Stimulated activated CD8-positive, alpha-beta memory T cell treated with anti-CD3 and anti-CD28 coated beads, Interleukin-4, amount 100 ng/mL, for 24 hours (primary cell): Measurements from ENCODE around the gene SLC18B1.
"Not testable (repeated sequence)": the region's sequence is repeated elsewhere in the genome, so short reads cannot be mapped to it uniquely, and the experiment has no call there.

Experiments
- DNase-seq: peaks from one replicate; pipeline ENCODE4 v3.0.0-alpha.2; 2020; ENCODE audit warnings: low read depth

Gene SLC18B1

GRCh38 chr6:132798869-132799538 lies 567 bp upstream of the SLC18B1 start:
- peak; percentile 53 for DNase-seq

GRCh38 chr6:132795461-132795860 lies 3.0 kb downstream of the SLC18B1 start:
- no peak for DNase-seq

- no peak for DNase-seq
Measured at GRCh38 chr6:132792510-132792909, 5.9 kb downstream of the SLC18B1 start.

- no peak for DNase-seq
Measured at GRCh38 chr6:132790450-132790849, 8.0 kb downstream of the SLC18B1 start.

DNA sequence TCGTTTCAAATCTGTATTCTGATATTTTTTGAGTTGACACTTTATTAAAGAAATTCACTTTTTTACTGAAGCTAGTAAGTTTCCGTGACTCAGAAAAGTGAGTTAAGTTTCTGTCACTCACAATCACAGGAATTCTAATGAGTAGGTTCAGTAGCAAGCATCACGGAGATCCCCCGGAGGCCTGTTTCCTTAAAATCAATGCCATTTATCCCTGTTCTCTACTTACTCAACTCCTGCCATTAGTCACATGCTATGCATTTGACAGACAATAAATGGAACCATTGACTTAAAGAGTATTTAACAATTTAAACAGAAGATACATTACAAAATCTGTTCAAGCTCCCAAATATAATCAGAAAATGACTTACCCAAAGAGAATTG lies 9.1 kb downstream of the SLC18B1 start:
- DNase-seq = no peak

DNA sequence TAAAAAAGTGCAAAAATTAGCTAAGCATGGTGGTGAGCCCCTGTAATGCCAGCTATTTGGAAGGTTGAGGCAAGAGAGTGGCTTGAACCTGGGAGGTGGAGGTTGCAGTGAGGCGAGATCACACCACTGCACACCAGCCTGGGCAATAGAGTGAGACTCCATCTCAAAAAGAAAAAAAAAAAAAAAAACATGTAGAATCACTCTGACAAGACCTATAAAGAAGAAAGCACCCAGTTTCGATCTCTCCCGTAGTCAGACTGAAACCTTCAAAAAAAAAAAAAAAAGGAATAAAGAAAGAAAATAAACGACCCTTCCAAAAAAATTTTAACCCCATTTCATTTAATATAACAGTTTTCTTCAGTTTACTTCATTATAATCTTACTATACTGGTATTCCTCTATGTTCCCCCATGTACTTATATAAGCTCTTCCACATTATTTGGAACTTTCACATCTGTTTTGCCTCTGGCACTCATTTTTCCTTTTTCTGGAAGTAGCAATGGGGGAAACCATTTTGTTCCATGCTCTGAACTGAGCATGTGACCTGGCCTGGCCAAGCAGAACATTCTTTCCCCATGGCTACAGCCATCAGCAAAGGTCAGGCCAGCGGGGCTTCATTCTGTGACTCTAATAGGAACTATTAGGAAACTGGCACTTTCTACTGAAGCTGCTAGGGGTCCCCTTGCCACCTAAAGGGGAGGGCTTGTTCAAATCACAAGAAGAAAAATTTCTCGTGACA lies 9.6 kb downstream of the SLC18B1 start:
- no peak for DNase-seq

DNA sequence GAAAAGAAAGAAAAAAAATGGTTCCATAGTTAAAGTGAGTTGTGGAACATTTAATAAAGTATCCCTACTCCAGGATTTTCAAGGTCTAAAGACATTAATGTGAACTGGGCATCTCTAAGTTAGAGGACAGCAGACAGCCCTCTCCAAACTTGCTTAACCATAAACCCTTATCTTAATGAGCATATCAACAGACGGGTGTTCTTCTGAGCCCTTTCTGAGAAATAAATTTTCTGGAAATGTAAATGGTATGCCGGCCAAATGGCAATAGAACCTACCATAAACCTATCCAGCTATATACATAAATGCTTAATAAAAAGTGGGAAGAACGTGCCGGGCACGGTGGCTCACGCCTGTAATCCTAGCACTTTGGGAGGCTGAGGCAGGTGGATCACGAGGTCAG lies 12.5 kb downstream of the SLC18B1 start:
- DNase-seq = no peak

- no peak for DNase-seq
Measured at GRCh38 chr6:132780770-132781371, 17.6 kb downstream of the SLC18B1 start.

GRCh38 chr6:132777881-132778280 lies 20.6 kb downstream of the SLC18B1 start:
- not testable (repeated sequence) for DNase-seq

DNA sequence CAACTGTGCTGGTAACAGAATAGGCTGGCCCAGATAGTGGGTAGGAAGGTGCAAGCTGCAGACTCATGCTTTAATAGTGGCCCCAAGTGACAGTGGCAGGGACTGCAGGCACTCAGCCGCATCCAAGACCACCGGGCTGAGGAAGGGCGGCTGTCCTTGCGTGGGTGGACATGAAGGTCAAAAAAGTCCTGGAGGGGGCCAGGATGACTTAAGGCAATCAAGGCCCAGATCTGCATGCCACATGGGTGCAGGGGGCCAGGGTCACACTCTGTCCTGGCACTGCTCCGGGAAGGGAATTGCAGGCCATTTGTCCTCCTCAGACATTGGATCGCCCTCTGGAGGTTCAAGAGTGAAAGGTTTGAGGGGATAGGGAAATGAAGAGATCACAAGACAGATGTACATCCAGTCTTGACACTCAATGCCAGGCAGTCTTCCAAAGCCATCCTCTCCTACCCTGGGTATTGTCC lies 30.4 kb downstream of the SLC18B1 start:
- no peak for DNase-seq

GRCh38 chr6:132765560-132765959 lies 32.9 kb downstream of the SLC18B1 start:
- DNase-seq = no peak

DNA sequence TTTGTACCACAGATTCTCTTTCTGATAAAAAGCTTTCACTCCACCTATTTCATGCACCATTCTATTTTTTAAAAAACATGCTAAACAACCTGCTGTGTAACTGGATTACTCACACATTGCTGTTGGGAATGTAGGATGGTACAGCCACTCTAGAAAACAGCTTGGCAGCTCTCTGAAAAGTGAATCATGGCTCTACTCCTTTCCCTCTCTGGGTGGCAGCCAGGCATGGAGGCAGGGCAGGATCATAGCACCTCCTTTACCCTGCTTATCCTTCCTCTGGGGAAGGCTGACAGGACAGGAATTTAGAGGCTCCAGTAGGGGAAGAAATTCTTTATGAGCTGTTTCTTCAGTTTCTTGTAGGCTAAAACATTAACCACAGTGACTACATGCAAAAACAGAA lies 34.1 kb downstream of the SLC18B1 start:
- no peak for DNase-seq

GRCh38 chr6:132763269-132763668 lies 35.2 kb downstream of the SLC18B1 start:
- DNase-seq = peak; percentile 19

GRCh38 chr6:132760256-132760655 lies 38.2 kb downstream of the SLC18B1 start:
- no peak for DNase-seq

DNA sequence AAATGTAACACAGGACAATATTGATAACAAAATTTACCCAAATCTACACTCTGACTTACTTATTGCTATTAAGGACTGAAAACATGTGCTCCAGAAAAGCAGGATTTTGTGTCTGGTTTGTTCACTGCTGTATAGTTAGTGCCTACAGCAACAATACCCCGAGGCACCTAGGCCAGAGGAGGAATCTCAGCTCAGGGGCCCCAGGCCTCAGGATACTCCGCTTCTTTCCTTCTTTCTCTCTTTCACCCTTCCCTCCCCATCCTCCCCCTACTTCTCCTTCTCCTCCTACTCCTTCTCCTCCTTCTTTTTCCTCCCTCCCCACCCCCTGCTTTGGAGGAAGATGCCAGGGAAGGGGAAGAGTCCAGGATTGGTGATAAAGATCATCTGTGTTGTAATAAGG lies 39.7 kb downstream of the SLC18B1 start:
- no peak for DNase-seq

DNA sequence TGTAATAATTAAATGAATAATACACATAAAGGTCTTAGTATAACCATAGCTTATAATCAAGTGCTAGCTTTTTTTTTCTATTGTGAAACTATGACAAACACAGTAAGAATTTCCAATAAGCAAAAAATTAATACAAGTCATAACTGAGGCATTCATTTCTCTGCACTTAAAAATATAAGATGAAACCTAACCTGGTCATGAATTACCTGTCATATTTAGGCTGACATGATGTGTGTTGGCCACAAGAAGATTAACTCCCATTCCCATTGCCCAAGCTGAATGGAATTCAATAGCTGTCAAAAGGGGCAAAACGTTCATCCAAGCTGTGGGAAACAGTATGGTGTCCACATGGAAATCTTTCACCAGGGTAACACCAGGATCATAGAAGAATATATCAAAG lies 46.2 kb downstream of the SLC18B1 start:
- DNase-seq = no peak

DNA sequence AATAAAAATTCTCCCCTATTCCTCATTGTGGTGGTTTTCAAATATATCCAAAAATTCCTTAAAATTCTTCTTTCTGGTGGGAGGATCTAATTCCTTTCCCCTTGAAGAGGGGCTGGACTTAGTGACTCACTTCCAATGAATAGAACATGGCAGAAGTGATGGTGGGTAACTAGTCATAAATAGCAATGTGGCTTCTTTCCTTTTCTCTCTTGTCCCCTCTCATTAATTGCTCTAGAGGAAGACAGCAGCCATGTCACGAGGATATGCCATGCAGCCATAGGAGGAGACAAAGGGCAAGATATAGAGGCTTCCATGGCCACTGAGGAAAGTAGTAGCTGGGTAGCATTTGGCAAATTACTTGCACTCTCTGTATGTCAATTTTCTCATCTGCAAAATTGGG lies 46.6 kb downstream of the SLC18B1 start:
- no peak for DNase-seq

- DNase-seq = no peak
Measured at GRCh38 chr6:132751306-132751705, 47.1 kb downstream of the SLC18B1 start.

GRCh38 chr6:132750455-132751248 lies 47.8 kb downstream of the SLC18B1 start:
- no peak for DNase-seq

- DNase-seq = no peak
Measured at GRCh38 chr6:132749111-132749510, 49.3 kb downstream of the SLC18B1 start.

DNA sequence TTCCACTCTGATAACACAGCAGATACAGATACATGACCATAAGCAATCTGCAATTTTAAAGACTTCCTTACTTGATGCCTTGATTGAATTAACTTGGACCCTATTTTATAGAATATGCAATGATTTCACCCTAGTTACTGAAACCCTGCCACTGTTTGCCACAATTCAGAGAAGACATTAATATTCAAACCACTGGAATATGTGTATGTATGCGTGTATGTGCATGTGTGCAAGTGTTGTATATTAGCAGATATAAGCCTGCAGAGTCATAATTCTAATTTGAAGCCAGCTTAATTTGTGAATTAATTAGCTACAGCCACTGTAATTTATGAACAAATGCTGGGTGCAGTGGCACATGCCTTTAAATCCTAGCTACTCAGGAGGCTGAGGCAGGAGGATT lies 50.0 kb downstream of the SLC18B1 start:
- DNase-seq = no peak

DNA sequence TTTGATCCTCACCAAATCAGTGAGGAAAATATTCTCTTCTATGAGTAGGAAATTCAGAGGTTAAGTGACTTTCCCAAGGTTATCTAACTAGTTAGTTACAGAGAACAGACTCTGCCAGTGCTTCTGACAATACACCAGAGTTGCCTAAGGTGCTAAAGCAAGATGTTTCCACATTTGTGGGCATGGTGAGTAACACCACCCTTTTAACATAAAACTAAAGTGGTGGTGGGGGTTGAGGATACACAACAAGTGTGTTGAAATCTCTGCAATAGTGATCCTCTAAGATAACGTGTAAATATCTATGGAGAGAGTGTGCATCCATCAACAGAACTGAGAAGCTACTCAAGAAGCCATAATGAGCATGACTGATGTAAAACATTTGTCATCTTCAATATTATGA lies 52.4 kb downstream of the SLC18B1 start:
- DNase-seq = no peak

DNA sequence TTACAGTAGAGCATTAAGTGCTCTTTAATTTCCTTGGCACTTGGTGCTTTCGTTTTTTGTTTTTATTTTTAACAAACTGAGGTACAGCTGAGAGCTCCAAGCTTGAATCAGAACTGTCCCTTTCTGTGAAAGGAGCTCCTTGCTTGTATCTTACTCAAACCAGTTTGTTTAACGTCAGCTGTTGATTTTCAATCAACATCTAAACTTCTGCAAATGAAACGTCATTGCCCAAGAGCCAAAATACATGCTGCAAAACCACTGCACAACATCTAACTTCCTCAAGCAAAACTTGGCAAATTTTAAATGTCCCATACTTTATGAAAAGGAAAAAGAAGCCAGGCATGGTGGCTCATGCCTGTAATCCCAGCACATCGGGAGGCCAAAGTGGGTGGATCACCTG lies 55.9 kb downstream of the SLC18B1 start:
- DNase-seq = no peak
